Smooth muscle cell of the brain vasculature (primary cell): Measurements from ENCODE around the gene EMC8.
"Not testable (repeated sequence)": the region's sequence is repeated elsewhere in the genome, so short reads cannot be mapped to it uniquely, and the experiment has no call there.

ENCODE experiments used
- DNase-seq: peaks from one replicate; pipeline ENCODE4 v3.0.0-alpha.2; 2012; ENCODE audit warnings: low read depth, low spot score

The EMC8 gene

GRCh38 chr16:85835227-85835751 is 35.9 kb upstream of the EMC8 start:
- no peak for DNase-seq

GRCh38 chr16:85834741-85835140 is 35.4 kb upstream of the EMC8 start:
- no peak for DNase-seq

- no peak for DNase-seq
Measured at GRCh38 chr16:85833219-85833920, 34.0 kb upstream of the EMC8 start.

- no peak for DNase-seq
Measured at GRCh38 chr16:85832570-85833218, 33.4 kb upstream of the EMC8 start.

GRCh38 chr16:85830821-85831220 is 31.5 kb upstream of the EMC8 start:
- DNase-seq: no peak

- no peak for DNase-seq
Measured at GRCh38 chr16:85829751-85830445, 30.6 kb upstream of the EMC8 start.

GRCh38 chr16:85829171-85829719 is 29.9 kb upstream of the EMC8 start:
- DNase-seq: no peak

GRCh38 chr16:85828166-85828565 is 28.8 kb upstream of the EMC8 start:
- no peak for DNase-seq

GRCh38 chr16:85826686-85827247 is 27.4 kb upstream of the EMC8 start:
- DNase-seq: no peak

GRCh38 chr16:85825326-85825725 is 26.0 kb upstream of the EMC8 start:
- no peak for DNase-seq

GRCh38 chr16:85824161-85825135 is 25.1 kb upstream of the EMC8 start:
- no peak for DNase-seq

GRCh38 chr16:85823328-85823920 is 24.1 kb upstream of the EMC8 start:
- no peak for DNase-seq

GRCh38 chr16:85822145-85822544 is 22.8 kb upstream of the EMC8 start:
- DNase-seq: no peak

GRCh38 chr16:85821390-85822135 is 22.2 kb upstream of the EMC8 start:
- DNase-seq: peak; percentile 24

- no peak for DNase-seq
Measured at GRCh38 chr16:85820604-85821372, 21.4 kb upstream of the EMC8 start.

GRCh38 chr16:85819771-85820170 is 20.4 kb upstream of the EMC8 start:
- DNase-seq: no peak

- peak; percentile 37 for DNase-seq
Measured at GRCh38 chr16:85819245-85819644, 19.9 kb upstream of the EMC8 start.

- DNase-seq: not testable (repeated sequence)
Measured at GRCh38 chr16:85817195-85817594, 17.9 kb upstream of the EMC8 start.

GRCh38 chr16:85816159-85816558 is 16.8 kb upstream of the EMC8 start:
- no peak for DNase-seq
